ENCODE results near the gene GLIPR1L2. TPM values are rescaled to one million over a fixed set of nuclear protein-coding genes. Genes with fewer than 3 reads are reported as not detected.
"Not testable (repeated sequence)": the region's sequence is repeated elsewhere in the genome, so short reads cannot be mapped to it uniquely, and the experiment has no call there.

Gene GLIPR1L2
- polyA plus RNA-seq, 3 donors = 2.3 to 4.0 (median 2.9) TPM

- DNase-seq (ENCODE audit: low read depth in 3 of 3, low spot score in 2 of 3) = no peak
Observed at GRCh38 chr12:75428767-75429166, 37.9 kb downstream of the GLIPR1L2 start.

GRCh38 chr12:75432924-75433323 is 42.0 kb downstream of the GLIPR1L2 start:
- no peak for DNase-seq (ENCODE audit: low read depth in 3 of 3, low spot score in 2 of 3)

- no peak for DNase-seq (ENCODE audit: low read depth in 3 of 3, low spot score in 2 of 3)
Observed at GRCh38 chr12:75437564-75437963, 46.7 kb downstream of the GLIPR1L2 start.

GRCh38 chr12:75438059-75438754 is 47.3 kb downstream of the GLIPR1L2 start:
- no peak for DNase-seq (ENCODE audit: low read depth in 3 of 3, low spot score in 2 of 3)

GRCh38 chr12:75439048-75439447 is 48.2 kb downstream of the GLIPR1L2 start:
- no peak for DNase-seq (ENCODE audit: low read depth in 3 of 3, low spot score in 2 of 3)

GRCh38 chr12:75439930-75440329 is 49.0 kb downstream of the GLIPR1L2 start:
- no peak for DNase-seq (ENCODE audit: low read depth in 3 of 3, low spot score in 2 of 3)

GRCh38 chr12:75441687-75442449 is 51.0 kb downstream of the GLIPR1L2 start:
- not testable (repeated sequence) for DNase-seq (ENCODE audit: low read depth in 3 of 3, low spot score in 2 of 3)

GRCh38 chr12:75442454-75442853 is 51.6 kb downstream of the GLIPR1L2 start:
- DNase-seq (ENCODE audit: low read depth in 3 of 3, low spot score in 2 of 3) = not testable (repeated sequence)

- DNase-seq (ENCODE audit: low read depth in 3 of 3, low spot score in 2 of 3) = no peak
Observed at GRCh38 chr12:75443709-75444108, 52.8 kb downstream of the GLIPR1L2 start.

- no peak for DNase-seq (ENCODE audit: low read depth in 3 of 3, low spot score in 2 of 3)
Observed at GRCh38 chr12:75444429-75445136, 53.7 kb downstream of the GLIPR1L2 start.

GRCh38 chr12:75445137-75445507 is 54.2 kb downstream of the GLIPR1L2 start:
- DNase-seq (ENCODE audit: low read depth in 3 of 3, low spot score in 2 of 3) = not testable (repeated sequence)

- no peak for DNase-seq (ENCODE audit: low read depth in 3 of 3, low spot score in 2 of 3)
Observed at GRCh38 chr12:75446857-75447256, 56.0 kb downstream of the GLIPR1L2 start.

- DNase-seq (ENCODE audit: low read depth in 3 of 3, low spot score in 2 of 3) = no peak
Observed at GRCh38 chr12:75447691-75448393, 57.0 kb downstream of the GLIPR1L2 start.

- DNase-seq (ENCODE audit: low read depth in 3 of 3, low spot score in 2 of 3) = no peak
Observed at GRCh38 chr12:75452675-75453330, 61.9 kb downstream of the GLIPR1L2 start.

- DNase-seq (ENCODE audit: low read depth in 3 of 3, low spot score in 2 of 3) = no peak
Observed at GRCh38 chr12:75455839-75456238, 65.0 kb downstream of the GLIPR1L2 start.

- no peak for DNase-seq (ENCODE audit: low read depth in 3 of 3, low spot score in 2 of 3)
Observed at GRCh38 chr12:75457191-75457590, 66.3 kb downstream of the GLIPR1L2 start.

GRCh38 chr12:75457866-75458265 is 67.0 kb downstream of the GLIPR1L2 start:
- DNase-seq (ENCODE audit: low read depth in 3 of 3, low spot score in 2 of 3) = not testable (repeated sequence)

- no peak for DNase-seq (ENCODE audit: low read depth in 3 of 3, low spot score in 2 of 3)
Observed at GRCh38 chr12:75459755-75460154, 68.9 kb downstream of the GLIPR1L2 start.

- no peak for DNase-seq (ENCODE audit: low read depth in 3 of 3, low spot score in 2 of 3)
Observed at GRCh38 chr12:75460204-75460603, 69.3 kb downstream of the GLIPR1L2 start.

Measured in right renal cortex interstitium (tissue), 3 donors.